HCT116 (cell line): ENCODE measurements around the gene NOD1. TPM values are rescaled to one million over a fixed set of nuclear protein-coding genes. Genes with fewer than 3 reads are reported as not detected.

Source experiments
- ATAC-seq: fragments of 200-7000 bp; cut with Tn5 transposase; 2 replicates; pipeline ENCODE4 v1.9.1; 2020; ENCODE audit warnings: mild to moderate bottlenecking, moderate library complexity
- BruUV-seq: library from RNA; stranded (reverse); fragments of 400-500 nt; replicated peaks from 2 replicates; lab custom pipeline; 2021; lab: Mats Ljungman, UMichigan
- CTCF ChIA-PET: fragments of 300-600 bp; sonication (Branson Sonifier 250); formaldehyde crosslinking; loops from one replicate; lab custom pipeline; 2021; ENCODE audit warnings: antibody characterized with exemption; lab: Charles Lee
- POLR2A ChIA-PET: fragments of 300-600, 350-600 bp; sonication (Branson Sonifier 250); formaldehyde crosslinking; loops from one replicate; lab custom pipeline; 2021; ENCODE audit warnings: antibody characterized with exemption; lab: Charles Lee
- RAD21 ChIA-PET, 2 experiments: fragments of 300-600 bp; sonication (Branson Sonifier 250); formaldehyde crosslinking; loops; one replicate each; lab custom pipeline; 2023; ENCODE audit warnings: low total read pairs in 2 of 2; ENCODE audit not compliant: uncharacterized antibody in 2 of 2, unreplicated experiment in 2 of 2, low non-redundant PET in 1 of 2; lab: Charles Lee
- DNase-seq: peaks from one replicate; pipeline ENCODE4 v3.0.0-alpha.2; 2010; ENCODE audit warnings: low read depth, low spot score
- H2AFZ ChIP-seq: fragments of 200-600 bp; shearing (Covaris generic), sonication (generic); 2 replicates; pipeline ENCODE4 v1.6.1; 2017; ENCODE audit warnings: low read depth, mixed run types, mixed read lengths, antibody characterized with exemption, low read length; ENCODE audit not compliant: poor library complexity, severe bottlenecking
- H3K27ac ChIP-seq: 2 replicates; pipeline ENCODE4 v1.5.1; 2012; ENCODE audit warnings: low read depth, low read length
- H3K27me3 ChIP-seq: fragments of 200-600 bp; sonication (generic); 2 replicates; pipeline ENCODE4 v1.6.1; 2016; ENCODE audit warnings: mixed run types, low read length, mixed read lengths; ENCODE audit not compliant: insufficient read depth
- H3K36me3 ChIP-seq, 2 experiments: fragments of 200-500 bp in 1 of 2; fragments of 200-600 bp in 1 of 2; sonication (Bioruptor generic) in 1 of 2; sonication (generic) in 1 of 2; 2 replicates each; pipeline versions ENCODE4 v1.5.1 to v1.6.1; 2014 to 2016; ENCODE audit warnings: low read length in 2 of 2, inconsistent platforms in 1 of 2, mixed read lengths in 1 of 2, mixed run types in 1 of 2; ENCODE audit not compliant: insufficient read depth in 2 of 2, control insufficient read depth in 1 of 2
- H3K4me1 ChIP-seq, 2 experiments: fragments of 200-600 bp in 1 of 2; sonication (generic) in 1 of 2; 2 replicates each; pipeline versions ENCODE4 v1.5.1 to v1.6.1; 2012 to 2017; ENCODE audit warnings: low read length in 2 of 2, inconsistent platforms in 1 of 2, mild to moderate bottlenecking in 1 of 2, mixed read lengths in 1 of 2, mixed run types in 1 of 2, moderate library complexity in 1 of 2; ENCODE audit not compliant: insufficient read depth in 2 of 2, control insufficient read depth in 1 of 2
- H3K4me2 ChIP-seq: fragments of 200-600 bp; sonication (generic); 2 replicates; pipeline ENCODE4 v1.6.1; 2017; ENCODE audit warnings: mixed run types, low read length, mixed read lengths
- H3K4me3 ChIP-seq, 2 experiments: fragments of 200-600 bp in 1 of 2; sonication (generic) in 1 of 2; replicated peaks in 1 of 2; 2 replicates each; pipeline ENCODE4 v1.5.1; 2011 to 2016; ENCODE audit warnings: low read length in 2 of 2, control low read depth in 1 of 2, low read depth in 1 of 2, mild to moderate bottlenecking in 1 of 2, mixed read lengths in 1 of 2, mixed run types in 1 of 2
- H3K79me2 ChIP-seq: fragments of 200-600 bp; sonication (generic); 2 replicates; pipeline ENCODE4 v1.6.1; 2017; ENCODE audit warnings: mild to moderate bottlenecking, mixed run types, low read length, moderate library complexity, mixed read lengths; ENCODE audit not compliant: insufficient read depth
- H3K9ac ChIP-seq: fragments of 200-600 bp; sonication (generic); 2 replicates; pipeline ENCODE4 v1.6.1; 2016; ENCODE audit warnings: low read length, mixed read lengths
- H3K9me2 ChIP-seq: fragments of 200-600 bp; sonication (generic), shearing (Covaris generic); 2 replicates; pipeline ENCODE4 v1.6.1; 2017; ENCODE audit warnings: mixed run types, mild to moderate bottlenecking, moderate library complexity; ENCODE audit not compliant: insufficient read depth
- H3K9me3 ChIP-seq, 2 experiments: fragments of 200-500 bp in 1 of 2; fragments of 200-600 bp in 1 of 2; sonication (Bioruptor generic) in 1 of 2; sonication (generic) in 1 of 2; 2 replicates each; pipeline ENCODE4 v1.6.1; 2014 to 2017; ENCODE audit warnings: low read length in 2 of 2, mixed read lengths in 2 of 2, inconsistent platforms in 1 of 2, low read depth in 1 of 2, mild to moderate bottlenecking in 1 of 2, mixed run types in 1 of 2, moderate library complexity in 1 of 2; ENCODE audit not compliant: control insufficient read depth in 1 of 2, insufficient read depth in 1 of 2
- H4K20me1 ChIP-seq: fragments of 200-600 bp; sonication (generic), shearing (Covaris generic); 2 replicates; pipeline ENCODE4 v1.6.1; 2017; ENCODE audit warnings: mixed run types, mild to moderate bottlenecking, moderate library complexity; ENCODE audit not compliant: insufficient read depth
- CEBPB ChIP-seq: IDR thresholded peaks from 2 replicates; pipeline ENCODE4 v1.6.1; 2012; ENCODE audit warnings: low read depth
- EZH2phosphoT487 ChIP-seq: fragments of 200-600 bp; IDR thresholded peaks from 2 replicates; pipeline ENCODE4 v1.6.1; 2018; ENCODE audit warnings: antibody characterized with exemption, borderline replicate concordance
- POLR2AphosphoS5 ChIP-seq: IDR thresholded peaks from 2 replicates; pipeline ENCODE4 v1.6.1; 2011; ENCODE audit warnings: mild to moderate bottlenecking, low read depth, low read length, moderate library complexity
- SP1 ChIP-seq: IDR thresholded peaks from 2 replicates; pipeline ENCODE4 v1.6.1; 2012; ENCODE audit warnings: low read depth
- TCF7L2 ChIP-seq: IDR thresholded peaks from 2 replicates; pipeline ENCODE4 v1.7.0; 2011; ENCODE audit warnings: borderline replicate concordance, inconsistent platforms; ENCODE audit not compliant: insufficient read depth, insufficient read length; ENCODE audit errors: extremely low read depth
- ZBTB33 ChIP-seq: IDR thresholded peaks from 2 replicates; pipeline ENCODE4 v1.6.1; 2011; ENCODE audit warnings: mild to moderate bottlenecking, low read length, moderate library complexity; ENCODE audit not compliant: insufficient replicate concordance; ENCODE audit errors: extremely low read depth
- intact Hi-C: fragments of 100-400 bp; cut with micrococcal nuclease; formaldehyde crosslinking; loops from 2 replicates; pipeline ENCODE4 v1.10.0; 2022
- total RNA-seq: library from RNA; stranded (reverse); gene quantifications from one replicate; pipeline ENCODE4 v1.2.1, GENCODE V29; 2021; ENCODE audit not compliant: unreplicated experiment

NOD1 gene
- total RNA-seq, 1 experiment from 2014 or later: 5.9 TPM

GRCh38 chr7:30460246-30460633 is 18.3 kb downstream of the NOD1 start (continued):
- TF ChIP-seq SP1 (no peak), TCF7L2 (no peak), EZH2phosphoT487 (no peak), CEBPB (no peak), POLR2AphosphoS5 (no peak)

- no peaks in the 10 kb centered on the region for H3K9me2 ChIP-seq
- H3K27ac ChIP-seq: no peak overlapping the region
- no peaks in the 10 kb centered on the region for H3K9me3 ChIP-seq
- no peak overlapping the region for H3K4me2 ChIP-seq
- BruUV-seq: no TSS peak
- no peaks in the 10 kb centered on the region for H3K27me3 ChIP-seq
- TF ChIP-seq EZH2phosphoT487: no peak
- TF ChIP-seq TCF7L2: no peak
- TF ChIP-seq ZBTB33: no peak
- no peaks in the 10 kb centered on the region; the same call in 1 of the 2 replicates for H3K79me2 ChIP-seq
- ChIA-PET RAD21 (no interaction called here), POLR2A (no interaction called here), CTCF (no interaction called here)
- no peak overlapping the region for H3K9ac ChIP-seq
- no peak overlapping the region for H2AFZ ChIP-seq
- no peaks in the 10 kb centered on the region for H3K4me1 ChIP-seq
- no peaks in the 10 kb centered on the region for H4K20me1 ChIP-seq
- DNase-seq (no peak), ATAC-seq (no peak)
- intact Hi-C loops: no loop called here
- 0 out of 4 replicates have a peak, but pooled peaks cover 0 to 5% of the 10 kb centered on the region in 2 experiments for H3K36me3 ChIP-seq
- H3K4me3 ChIP-seq: no peak overlapping the region
Observed at GRCh38 chr7:30459591-30460245, 18.9 kb downstream of the NOD1 start.
